A673 (cell line): Measurements from ENCODE around the gene USP17L13.
"Not testable (repeated sequence)": the region's sequence is repeated elsewhere in the genome, so short reads cannot be mapped to it uniquely, and the experiment has no call there.

Experiments used
- EZH2 ChIP-seq: fragments of 200-600 bp; sonication (generic); IDR thresholded peaks from 2 replicates; pipeline ENCODE4 v1.6.1; 2017; ENCODE audit warnings: borderline replicate concordance, low read depth, mild to moderate bottlenecking, mixed read lengths, antibody characterized with exemption, low read length; ENCODE audit not compliant: poor library complexity, severe bottlenecking
- TF ChIP-seq, protein P1 (sequence below): fragments of 300-800, 200-600 bp; sonication (generic); conservative IDR thresholded peaks from 2 replicates; pipeline ENCODE4 v1.5.1; 2017; ENCODE audit warnings: low read depth, mild to moderate bottlenecking, antibody characterized with exemption, low read length, moderate library complexity, mixed read lengths

- TF ChIP-seq, protein P1, sequence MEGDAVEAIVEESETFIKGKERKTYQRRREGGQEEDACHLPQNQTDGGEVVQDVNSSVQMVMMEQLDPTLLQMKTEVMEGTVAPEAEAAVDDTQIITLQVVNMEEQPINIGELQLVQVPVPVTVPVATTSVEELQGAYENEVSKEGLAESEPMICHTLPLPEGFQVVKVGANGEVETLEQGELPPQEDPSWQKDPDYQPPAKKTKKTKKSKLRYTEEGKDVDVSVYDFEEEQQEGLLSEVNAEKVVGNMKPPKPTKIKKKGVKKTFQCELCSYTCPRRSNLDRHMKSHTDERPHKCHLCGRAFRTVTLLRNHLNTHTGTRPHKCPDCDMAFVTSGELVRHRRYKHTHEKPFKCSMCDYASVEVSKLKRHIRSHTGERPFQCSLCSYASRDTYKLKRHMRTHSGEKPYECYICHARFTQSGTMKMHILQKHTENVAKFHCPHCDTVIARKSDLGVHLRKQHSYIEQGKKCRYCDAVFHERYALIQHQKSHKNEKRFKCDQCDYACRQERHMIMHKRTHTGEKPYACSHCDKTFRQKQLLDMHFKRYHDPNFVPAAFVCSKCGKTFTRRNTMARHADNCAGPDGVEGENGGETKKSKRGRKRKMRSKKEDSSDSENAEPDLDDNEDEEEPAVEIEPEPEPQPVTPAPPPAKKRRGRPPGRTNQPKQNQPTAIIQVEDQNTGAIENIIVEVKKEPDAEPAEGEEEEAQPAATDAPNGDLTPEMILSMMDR = not testable (repeated sequence)
- not testable (repeated sequence) for TF ChIP-seq EZH2
Observed at GRCh38 chr4:9271719-9272118, 47.0 kb downstream of the USP17L13 start.
